Peyer's patch (tissue), 4 donors: ENCODE results near the gene CD24. TPM values are rescaled to one million over a fixed set of nuclear protein-coding genes. Genes with fewer than 3 reads are reported as not detected.

Experiments
- DNase-seq, 3 donors: peaks; one replicate each; pipeline ENCODE4 v3.0.0-alpha.2; 2017 to 2019
- H3K27ac ChIP-seq, 4 donors: fragments of 200-600 bp; sonication (generic); one replicate each; pipeline ENCODE4 v1.5.1; 2016 to 2019
- H3K27me3 ChIP-seq, 2 donors: fragments of 200-600 bp; sonication (generic); one replicate each; pipeline ENCODE4 v1.5.1; 2019
- H3K36me3 ChIP-seq, 3 donors: fragments of 200-600 bp; sonication (generic); one replicate each; pipeline ENCODE4 v1.5.1; 2016 to 2019
- H3K4me1 ChIP-seq, 4 donors: fragments of 200-600 bp; sonication (generic); one replicate each; pipeline ENCODE4 v1.5.1; 2016 to 2019
- H3K4me3 ChIP-seq, 4 donors: fragments of 200-600 bp; sonication (generic); 1 replicate in 3 of 4; 2 replicates in 1 of 4; pipeline ENCODE4 v1.5.1; 2016 to 2019; ENCODE audit warnings: mild to moderate bottlenecking in 1 of 4
- H3K9me3 ChIP-seq, 4 donors: fragments of 200-600 bp; sonication (generic); one replicate each; pipeline ENCODE4 v1.5.1; 2016 to 2019; ENCODE audit warnings: mild to moderate bottlenecking in 1 of 4
- CTCF ChIP-seq, 6 experiments: fragments of 450-650 bp in 4 of 6; fragments of 200-600 bp in 2 of 6; sonication (generic) in 1 of 6; IDR thresholded peaks; one replicate each; pipeline ENCODE4 v1.5.1; 2017 to 2019; ENCODE audit warnings: antibody characterized with exemption in 6 of 6, mild to moderate bottlenecking in 3 of 6, moderate library complexity in 1 of 6
- POLR2A ChIP-seq, 2 donors: fragments of 450-650 bp; IDR thresholded peaks; one replicate each; pipeline ENCODE4 v1.5.1; 2017; ENCODE audit warnings: antibody characterized with exemption in 2 of 2, mild to moderate bottlenecking in 2 of 2, moderate library complexity in 2 of 2
- total RNA-seq, 4 donors: library from RNA; depleted of rRNA; stranded (reverse); fragments of >200 nt; gene quantifications; one replicate each; pipeline ENCODE4 v1.1.0, GENCODE V29; 2016

Gene CD24
- total RNA-seq, 4 donors from 2014 or later, result 38.9 to 119 (median 68.9) TPM

- TF ChIP-seq POLR2A (IDR thresholded peaks at IDR 0.05), result no peak
- no peak for TF ChIP-seq CTCF (IDR thresholded peaks at IDR 0.05)
- Histone ChIP-seq H3K36me3 (no peaks in the 10 kb centered on the region), H3K4me1 (no peaks in the 10 kb centered on the region), H3K4me3 (no peak overlapping the region), H3K27me3 (no peaks in the 10 kb centered on the region), H3K27ac (no peak overlapping the region), H3K9me3 (no peaks in the 10 kb centered on the region)
- no peak for DNase-seq
Observed at GRCh38 chr6:106961801-106962200, 12.7 kb downstream of the CD24 start.

GRCh38 chr6:106961136-106961535 lies 13.4 kb downstream of the CD24 start:
- H3K4me3 ChIP-seq, result no peak overlapping the region
- no peaks in the 10 kb centered on the region for H3K36me3 ChIP-seq
- H3K27ac ChIP-seq, result no peak overlapping the region
- no peaks in the 10 kb centered on the region for H3K27me3 ChIP-seq
- no peak for DNase-seq
- TF ChIP-seq POLR2A (IDR thresholded peaks at IDR 0.05) (no peak), CTCF (IDR thresholded peaks at IDR 0.05) (no peak)
- H3K9me3 ChIP-seq, result no peaks in the 10 kb centered on the region
- H3K4me1 ChIP-seq, result no peaks in the 10 kb centered on the region

- Histone ChIP-seq H3K27me3 (no peaks in the 10 kb centered on the region), H3K9me3 (no peaks in the 10 kb centered on the region), H3K4me1 (no peaks in the 10 kb centered on the region), H3K36me3 (no peaks in the 10 kb centered on the region), H3K27ac (no peak overlapping the region), H3K4me3 (no peak overlapping the region)
- no peak for DNase-seq
- TF ChIP-seq POLR2A (IDR thresholded peaks at IDR 0.05) (no peak), CTCF (IDR thresholded peaks at IDR 0.05) (no peak)
Observed at GRCh38 chr6:106959985-106960384, 14.5 kb downstream of the CD24 start.

GRCh38 chr6:106939848-106940247 lies 34.7 kb downstream of the CD24 start:
- H3K36me3 ChIP-seq, result no peaks in the 10 kb centered on the region
- H3K4me1 ChIP-seq, result no peaks in the 10 kb centered on the region
- TF ChIP-seq POLR2A (IDR thresholded peaks at IDR 0.05) (no peak), CTCF (IDR thresholded peaks at IDR 0.05) (no peak)
- H3K27ac ChIP-seq, result no peak overlapping the region
- no peaks in the 10 kb centered on the region for H3K27me3 ChIP-seq
- DNase-seq, result peak in 2 of 3 donors; percentile 30 to 49
- no peak overlapping the region for H3K4me3 ChIP-seq
- H3K9me3 ChIP-seq, result no peaks in the 10 kb centered on the region

GRCh38 chr6:106939208-106939607 lies 35.3 kb downstream of the CD24 start:
- Histone ChIP-seq H3K4me1 (no peaks in the 10 kb centered on the region), H3K9me3 (no peaks in the 10 kb centered on the region), H3K27ac (no peak overlapping the region), H3K27me3 (no peaks in the 10 kb centered on the region), H3K36me3 (no peaks in the 10 kb centered on the region), H3K4me3 (no peak overlapping the region)
- no peak for TF ChIP-seq CTCF (IDR thresholded peaks at IDR 0.05)
- TF ChIP-seq POLR2A (IDR thresholded peaks at IDR 0.05), result no peak
- DNase-seq, result no peak
